HG03439 (cell line): ENCODE measurements around the gene GSAP.

Experiments used
- ATAC-seq: cut with Tn5 transposase; IDR thresholded peaks from one replicate; pipeline ENCODE4 v1.9.1; 2021; ENCODE audit warnings: mild to moderate bottlenecking, moderate library complexity; ENCODE audit not compliant: unreplicated experiment

GSAP gene

DNA sequence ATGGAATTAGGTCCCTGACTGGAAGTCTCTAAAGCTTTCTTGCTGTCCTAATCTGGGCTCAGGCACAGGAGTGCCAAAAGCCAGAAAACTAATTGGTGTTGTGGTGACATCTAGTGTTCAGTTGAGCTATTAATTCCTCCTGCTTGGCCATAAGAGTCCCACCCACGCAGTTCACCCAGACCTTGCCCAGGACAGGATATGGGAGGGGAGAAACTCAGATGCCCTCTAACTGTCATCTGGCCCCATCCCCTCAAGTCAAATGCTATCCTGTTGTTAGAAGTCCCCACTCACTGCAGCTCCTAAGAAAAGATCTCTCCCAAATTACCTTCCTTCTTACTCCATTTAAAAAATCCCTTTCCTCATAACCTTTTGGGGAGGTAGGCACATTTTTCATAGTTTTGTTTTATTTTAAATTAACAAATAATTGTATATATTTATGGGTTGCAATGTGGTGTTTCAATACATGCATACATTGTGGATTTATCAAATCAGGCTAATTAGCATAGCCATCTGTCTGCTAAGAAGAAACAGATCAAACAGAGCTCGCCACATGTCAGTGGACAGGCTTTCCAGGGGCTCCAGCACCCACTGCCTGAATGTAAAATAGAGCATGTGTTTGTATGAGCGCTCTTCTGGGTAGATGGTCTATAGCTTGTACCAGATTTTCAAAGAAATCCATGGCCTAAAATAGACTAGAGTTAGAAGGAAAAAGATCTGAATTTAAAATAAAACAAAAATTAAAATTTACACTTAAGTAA lies 84.0 kb downstream of the GSAP start:
- ATAC-seq, result peak; percentile 82

DNA sequence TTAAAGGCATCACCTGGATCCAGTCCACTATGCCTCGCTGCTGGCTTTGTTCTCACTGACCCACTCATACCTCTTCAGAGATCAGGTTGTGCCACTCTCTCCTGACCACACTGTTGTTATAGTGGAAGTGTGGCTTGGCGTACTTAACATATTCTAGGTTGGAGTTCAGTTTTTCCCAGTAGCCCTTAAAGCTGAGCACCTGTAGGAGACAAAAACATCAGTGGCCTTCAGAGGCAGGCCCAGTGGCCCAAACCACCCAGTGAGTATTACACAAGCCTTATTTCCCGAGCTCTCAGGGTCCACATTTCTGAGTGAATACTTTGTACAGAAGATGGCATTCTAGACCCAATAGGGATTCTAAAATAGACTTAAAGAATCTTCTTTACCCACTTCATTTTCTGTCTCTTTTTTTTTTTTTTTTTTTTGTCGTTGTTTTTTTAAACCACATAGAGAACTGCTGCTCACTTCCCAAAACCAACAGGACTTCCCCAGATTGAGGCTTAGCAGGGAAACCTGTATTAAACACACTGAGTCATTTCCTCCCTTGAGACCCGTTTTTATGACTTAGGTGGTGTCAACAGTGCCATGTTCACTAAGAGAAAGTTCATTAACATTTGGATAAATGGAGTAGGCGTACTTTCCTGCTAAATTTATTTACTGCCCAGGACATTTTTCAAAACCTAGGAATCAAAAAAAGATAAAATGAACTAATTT lies 85.8 kb downstream of the GSAP start:
- ATAC-seq, result peak; percentile 60

DNA sequence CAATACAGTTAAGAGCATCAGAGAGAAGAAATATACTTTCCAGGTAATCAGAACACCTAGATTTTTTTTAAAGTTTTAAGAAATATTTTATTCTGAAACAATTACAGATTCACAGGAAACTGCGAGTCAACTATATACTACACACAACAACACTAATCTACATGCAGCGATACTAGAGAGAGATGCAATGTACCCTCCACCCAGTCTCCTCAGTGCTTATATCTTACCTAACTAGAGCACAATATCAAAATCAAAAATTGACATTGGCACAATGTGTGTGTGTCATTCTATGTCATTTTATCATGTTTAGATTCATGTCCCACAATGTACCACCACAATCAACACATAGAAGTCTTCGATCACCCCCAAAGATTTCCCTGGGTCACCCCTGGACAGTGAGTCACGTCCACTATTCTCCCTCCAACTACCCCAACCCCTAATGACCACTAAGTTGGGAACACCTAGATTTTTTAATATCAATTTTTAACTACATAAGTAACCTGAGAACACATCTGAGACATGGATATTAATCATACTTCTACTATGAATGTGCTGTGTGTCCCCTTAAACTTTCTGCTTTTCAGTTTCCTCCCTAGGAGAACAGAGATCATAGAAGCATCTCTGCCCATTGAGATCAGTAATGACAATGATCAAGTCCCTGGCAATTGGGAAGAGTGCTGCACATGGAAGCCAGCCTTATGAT lies 86.5 kb downstream of the GSAP start:
- ATAC-seq, result no peak

DNA sequence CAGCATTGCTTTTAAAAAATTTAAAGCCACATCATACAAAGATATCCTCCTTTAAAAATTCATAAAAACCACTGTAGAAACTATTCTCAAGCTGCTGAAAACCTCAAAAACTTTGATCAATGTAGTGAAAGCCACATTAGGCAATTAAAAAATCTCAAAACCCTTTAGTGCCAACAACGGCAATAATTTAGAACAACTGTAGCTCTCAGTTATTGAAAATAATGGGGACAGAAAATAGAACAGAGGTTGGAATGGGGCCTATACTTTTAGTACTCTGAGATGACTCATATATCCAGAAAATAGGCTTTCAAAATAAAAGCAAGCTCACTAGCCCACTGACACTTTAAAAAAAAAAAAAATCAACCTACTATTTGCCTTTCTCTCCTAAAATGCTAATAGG lies 87.5 kb downstream of the GSAP start:
- no peak for ATAC-seq

DNA sequence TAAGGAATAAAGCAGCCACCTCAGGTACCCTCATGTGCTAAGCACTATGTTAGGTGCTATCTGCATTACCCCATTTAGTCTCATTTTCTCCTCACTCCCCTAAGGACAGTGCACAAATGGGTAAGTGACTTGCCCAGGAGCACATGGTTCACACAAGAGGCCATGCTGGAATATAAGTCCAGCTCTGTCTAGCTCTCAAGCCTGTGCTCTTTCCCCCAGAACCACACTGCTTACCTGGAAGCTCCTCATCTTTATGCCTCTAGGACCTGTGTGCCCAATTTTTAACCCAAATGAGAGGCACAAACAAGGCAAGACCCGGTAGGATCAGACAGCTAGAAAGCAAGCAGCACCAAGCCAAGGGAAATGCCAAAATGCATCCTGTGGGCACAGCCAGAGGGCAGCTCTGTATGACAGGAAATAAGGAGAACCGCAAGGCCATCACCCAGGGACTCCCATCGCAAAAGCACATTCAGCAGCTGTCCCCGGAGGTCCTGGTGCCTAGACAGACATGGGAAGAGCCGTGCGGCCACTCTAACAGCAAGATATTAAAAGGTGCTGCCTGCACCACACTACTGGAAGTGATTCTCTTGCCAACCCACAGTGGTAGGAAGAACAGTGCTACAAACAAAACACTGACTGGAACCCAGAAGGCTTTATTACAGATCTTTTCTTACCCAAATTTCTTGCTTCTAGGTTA lies 88.1 kb downstream of the GSAP start:
- ATAC-seq, result no peak

DNA sequence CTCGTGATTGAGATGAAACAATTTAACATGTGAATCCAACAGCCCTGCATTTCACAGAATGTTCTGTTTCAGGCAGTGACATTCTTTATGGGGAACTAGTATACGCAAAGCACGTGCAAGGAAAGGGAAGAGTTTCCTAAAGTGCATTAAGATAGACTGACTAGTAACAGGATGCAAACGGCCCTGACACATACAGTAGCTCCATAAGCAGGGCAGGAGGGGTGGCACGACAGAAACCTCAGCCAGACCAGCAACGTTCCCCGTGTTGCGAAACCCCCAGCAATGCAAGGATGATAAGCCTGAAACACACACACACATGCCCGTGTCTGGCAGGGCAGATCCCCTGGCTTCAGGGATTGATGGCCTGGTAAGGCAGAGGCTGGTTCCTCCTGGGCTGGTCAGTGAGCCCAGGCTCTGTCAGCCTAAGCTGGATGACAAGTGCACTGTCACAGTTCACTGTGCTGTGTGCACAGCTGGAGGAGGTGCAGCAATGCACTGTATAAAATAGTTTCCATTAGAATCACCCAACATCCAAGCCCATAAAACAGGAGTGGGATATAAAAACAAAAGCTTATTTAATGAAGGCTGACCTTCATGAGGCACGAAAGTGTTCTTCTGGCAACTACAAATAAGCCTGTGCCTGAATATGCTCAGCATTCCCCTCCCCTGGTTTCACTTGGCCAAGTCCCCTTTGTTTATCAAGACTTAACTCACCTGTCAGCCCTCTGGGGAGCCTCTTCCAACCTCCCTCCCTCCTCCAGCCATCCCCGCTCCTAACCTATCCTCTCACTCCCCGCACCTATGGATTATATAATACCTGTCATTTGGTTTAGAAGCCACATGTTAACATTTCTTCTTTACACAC lies 88.8 kb downstream of the GSAP start:
- no peak for ATAC-seq

DNA sequence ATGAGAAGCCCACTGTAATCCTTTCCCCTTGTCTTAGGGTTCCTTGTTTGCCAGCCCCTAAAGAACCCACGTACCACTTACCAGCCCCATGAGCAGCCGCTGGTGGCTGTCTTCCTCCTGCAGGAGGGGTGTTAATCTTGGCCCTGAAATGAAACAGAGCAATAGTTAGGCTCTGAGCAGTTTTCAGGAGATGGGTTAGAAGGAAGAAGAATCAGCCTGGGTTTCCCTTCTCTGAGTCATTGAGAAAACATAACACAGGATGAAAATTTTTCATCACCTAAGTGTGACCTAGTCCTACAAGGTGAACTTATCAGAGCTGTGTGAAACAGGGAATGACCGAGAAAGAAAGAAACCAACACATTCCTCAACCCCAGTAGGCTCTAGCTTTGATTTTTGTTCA lies 90.0 kb downstream of the GSAP start:
- ATAC-seq, result no peak

DNA sequence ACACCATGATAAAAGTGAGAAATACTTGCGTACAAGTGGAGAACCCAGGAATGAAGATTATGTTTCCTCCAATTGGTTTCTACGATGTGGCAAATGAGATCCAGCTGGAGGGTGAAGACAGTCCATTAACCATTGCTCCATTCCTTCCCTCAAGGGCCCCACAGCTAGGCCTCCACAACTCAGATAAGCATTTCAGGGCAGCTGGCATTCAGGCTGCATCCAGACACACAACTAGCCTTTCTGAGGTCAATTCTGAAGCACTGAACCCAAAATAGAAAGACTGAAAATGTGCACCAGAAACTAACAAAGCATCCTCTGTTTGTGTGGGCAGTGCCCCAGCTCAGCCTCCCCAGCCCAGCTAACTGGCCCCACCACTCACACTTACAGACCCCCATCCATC lies 94.8 kb downstream of the GSAP start:
- no peak for ATAC-seq

DNA sequence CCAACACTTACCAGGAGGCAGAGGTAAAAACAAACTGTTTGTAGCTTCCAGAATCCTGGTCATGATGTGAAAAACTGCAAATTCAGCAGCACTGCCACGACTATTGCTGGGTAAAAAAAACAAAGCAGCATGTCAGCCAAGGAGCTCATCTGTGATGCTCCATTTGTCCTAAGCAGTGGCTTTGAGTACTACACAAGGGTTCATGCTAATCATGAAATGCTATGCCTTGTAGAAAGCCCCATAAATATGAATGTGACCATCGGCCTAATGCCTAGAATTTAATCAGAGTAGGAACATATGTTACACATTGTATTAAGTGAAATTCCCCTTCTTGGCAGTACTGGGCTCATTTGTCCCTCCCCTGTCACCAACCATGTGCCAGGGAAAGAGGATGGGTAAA lies 95.4 kb downstream of the GSAP start:
- ATAC-seq, result no peak

DNA sequence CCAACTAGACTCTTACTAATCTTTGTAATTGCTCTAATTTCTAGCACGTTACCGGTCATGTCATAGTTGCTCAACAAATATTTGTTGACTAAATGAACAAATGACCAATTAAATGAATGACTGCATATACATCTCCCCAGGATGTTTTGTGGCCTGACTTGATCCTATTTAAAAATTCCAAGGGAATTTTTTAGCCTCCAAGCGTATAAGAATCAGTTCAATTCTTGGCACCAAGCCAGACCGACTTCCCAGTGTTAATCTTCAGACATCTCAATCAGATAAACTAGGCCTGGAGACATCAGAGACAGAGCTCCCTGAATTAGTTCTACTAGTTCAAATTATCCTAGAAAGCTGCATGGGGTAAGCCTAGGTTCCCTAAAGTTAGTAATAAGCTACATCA lies 96.0 kb downstream of the GSAP start:
- ATAC-seq, result no peak

DNA sequence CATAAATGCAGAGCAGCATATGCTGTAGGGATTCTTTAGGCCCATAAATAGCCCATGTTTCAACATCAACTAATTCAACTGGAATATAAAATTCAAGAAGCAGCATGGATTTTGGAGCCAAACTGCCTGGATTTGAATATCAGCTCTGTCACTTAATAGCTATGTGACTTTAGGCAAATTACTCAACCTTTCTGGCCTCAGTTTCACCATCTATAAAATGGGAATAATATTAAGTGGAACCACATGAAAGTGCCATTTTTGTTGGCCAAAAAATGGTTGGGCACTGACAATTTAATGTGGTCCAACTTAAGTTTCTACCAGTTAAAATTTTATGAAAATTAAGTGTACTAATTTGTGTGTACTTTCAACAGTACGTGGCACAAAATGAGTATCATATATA lies 98.1 kb downstream of the GSAP start:
- ATAC-seq, result no peak

DNA sequence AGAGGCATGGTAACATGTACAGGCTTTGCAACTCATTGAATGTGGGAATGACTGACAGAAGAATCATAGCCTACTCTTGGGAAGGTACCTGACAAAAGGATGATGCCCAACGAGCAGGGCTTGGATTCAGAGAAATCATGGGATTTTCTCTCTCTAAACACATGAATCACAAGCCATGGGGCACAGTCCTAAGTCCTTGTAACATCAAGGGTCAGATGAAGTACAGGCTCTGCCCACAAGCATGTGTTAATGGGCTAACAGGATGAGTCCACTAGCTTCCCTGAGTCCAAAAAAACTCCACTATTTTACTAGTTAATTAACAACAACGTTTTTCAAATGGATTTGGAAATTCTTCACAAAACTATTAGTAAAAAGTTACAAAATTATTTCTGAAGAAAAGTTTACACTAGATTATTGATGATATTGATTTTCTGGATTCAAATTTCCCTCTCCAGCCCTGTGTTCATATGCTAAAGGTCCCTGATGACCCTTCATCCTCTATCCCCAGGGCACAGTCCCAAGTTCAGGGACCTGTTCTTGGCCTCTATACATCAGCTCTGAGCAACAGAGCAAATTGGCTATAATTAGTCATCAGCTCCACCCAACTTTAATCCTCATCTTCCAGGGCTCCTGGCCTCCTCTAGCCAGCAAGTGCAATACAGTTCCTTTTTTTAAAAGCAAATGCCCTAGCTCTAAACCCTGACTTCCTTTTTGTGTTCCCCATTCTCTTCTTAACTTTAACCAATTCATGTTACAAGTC lies 99.8 kb downstream of the GSAP start:
- ATAC-seq, result no peak

DNA sequence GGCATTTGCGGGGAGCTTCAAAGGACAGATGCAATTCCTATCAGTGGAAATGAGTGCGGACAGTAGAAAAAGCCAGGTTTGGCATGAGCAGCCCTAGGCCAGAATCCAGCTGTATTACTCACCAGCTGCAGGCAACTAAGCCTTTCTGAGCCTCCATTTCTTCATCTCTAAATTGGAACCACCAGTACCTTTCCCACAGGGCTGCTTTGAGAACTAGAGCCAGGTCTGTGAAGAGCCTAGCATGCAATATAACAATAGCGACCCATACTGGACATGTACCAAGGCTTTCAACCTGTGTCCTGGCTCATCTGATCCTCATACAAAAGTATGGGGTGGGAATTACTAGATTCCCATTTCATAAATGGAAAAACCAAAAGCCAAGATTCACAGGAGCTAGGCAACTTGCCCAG lies 101.0 kb downstream of the GSAP start:
- no peak for ATAC-seq

DNA sequence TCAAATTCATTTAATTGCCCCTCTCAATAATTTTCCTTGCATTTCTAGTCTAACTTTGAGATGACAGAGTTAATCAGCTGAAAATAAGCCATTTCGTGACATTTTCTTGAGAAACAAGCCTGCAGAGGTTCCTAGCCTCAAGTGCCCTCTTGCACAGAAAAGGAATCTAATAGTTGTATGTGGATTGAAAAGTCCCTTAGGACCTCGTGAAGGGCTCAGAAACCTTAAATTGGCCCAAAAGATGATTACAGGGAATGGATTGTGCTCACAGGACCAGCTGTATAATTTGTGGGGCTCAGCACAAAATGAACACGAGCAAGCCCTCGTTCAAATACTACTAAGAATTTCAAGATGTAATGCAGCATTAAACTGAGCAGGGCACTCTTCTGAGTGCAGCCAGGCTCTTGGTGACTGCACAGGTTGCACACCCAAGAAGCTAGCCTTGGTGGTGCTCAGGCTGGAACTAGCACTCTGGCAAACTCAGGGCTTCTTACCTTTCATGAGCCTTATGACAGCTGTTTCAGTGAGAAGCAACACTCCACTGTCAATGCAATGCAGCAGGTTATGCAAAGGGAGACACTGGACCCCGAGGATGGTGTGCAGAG lies 102.2 kb downstream of the GSAP start:
- no peak for ATAC-seq

DNA sequence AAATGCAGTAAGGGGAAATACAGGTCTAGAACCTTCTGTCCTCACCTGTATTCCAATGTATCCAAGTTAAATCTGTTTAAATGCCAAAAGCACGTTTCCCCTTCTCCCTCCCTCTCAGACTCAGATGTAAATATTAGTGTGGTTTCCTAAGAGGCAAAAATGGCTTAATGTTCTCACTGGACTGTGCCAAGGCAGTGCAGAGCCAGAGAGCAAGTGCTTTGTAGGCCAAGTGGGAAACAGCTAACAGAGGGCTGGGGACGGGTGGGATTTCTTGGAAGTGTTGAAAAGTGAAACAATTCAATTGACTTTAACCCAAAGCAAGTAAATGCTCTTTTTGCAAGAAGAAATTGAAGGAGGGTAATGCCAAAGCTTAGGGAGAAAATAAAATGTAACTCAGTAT lies 103.1 kb downstream of the GSAP start:
- no peak for ATAC-seq

DNA sequence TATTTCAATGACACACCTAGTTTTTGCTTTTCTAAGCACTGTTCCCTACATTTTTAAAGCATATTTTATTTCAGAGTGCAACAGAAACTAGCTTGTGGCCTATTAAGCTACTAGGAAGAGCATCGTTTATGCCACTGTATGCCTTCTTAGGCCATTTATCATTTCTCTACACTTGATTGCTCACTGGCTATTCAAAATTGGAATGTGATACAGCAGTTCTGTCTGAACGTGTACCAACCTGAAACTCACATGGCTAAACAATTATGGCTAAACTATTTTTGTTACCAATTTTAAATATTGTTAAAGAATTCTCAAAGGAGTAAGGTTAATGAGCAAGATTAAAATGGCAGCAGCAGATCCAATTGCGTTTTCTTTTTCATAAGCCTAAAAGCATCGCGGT lies 105.2 kb downstream of the GSAP start:
- no peak for ATAC-seq

DNA sequence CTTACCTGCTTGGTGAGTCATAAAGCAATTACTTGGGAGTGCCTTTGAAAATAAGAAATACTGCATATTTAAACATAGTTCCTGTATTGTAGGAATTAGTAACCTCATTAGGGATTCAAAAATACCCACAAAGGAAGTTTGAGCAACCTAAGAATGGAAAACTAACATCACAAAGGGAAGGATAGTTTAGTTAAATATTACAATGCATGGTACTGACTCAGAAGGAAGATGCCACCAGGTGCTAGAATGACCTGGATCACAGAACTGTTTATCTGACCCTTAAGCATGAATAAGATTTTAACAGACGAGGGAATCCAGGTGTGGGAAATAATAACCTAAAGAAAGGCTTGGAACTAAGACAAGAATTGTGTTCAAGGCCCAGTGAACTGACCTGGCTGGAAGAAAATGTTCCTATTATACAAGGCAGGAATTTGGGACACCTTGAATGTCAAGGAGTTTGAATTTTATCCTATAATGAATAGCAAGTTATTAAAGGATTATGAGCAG lies 106.4 kb downstream of the GSAP start:
- ATAC-seq, result no peak

DNA sequence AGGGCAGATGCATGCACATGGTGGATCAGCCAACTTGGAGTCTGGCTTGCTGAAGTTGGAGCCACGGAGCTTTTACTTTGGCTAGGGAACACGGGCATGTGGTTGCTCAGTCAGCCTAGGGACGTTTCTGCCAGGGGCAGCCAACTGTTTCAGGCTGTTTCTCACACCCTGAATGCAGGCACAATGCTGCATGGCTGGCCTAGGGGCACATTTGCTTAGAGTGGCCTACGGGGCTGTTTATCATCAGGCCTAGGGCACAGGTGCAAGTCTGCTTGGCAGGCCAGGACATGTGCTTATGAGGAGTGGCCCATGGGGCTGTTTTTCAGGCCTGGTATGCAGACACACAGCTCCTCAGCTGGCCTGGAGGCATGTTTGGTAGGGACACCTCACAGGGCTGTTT lies 107.4 kb downstream of the GSAP start:
- ATAC-seq, result no peak
